Measurements from ENCODE around the gene POLR2J3.
"Not testable (repeated sequence)": the region's sequence is repeated elsewhere in the genome, so short reads cannot be mapped to it uniquely, and the experiment has no call there.

GRCh38 chr7:102611013-102611674 lies 38.8 kb upstream of the POLR2J3 start:
- TF ChIP-seq CTCF (conservative IDR thresholded peaks at IDR 0.05); ZFX (IDR thresholded peaks at IDR 0.05): not testable (repeated sequence)

Measured in C4-2B (cell line).